Measurements from ENCODE around the gene KCNE5. TPM values are rescaled to one million over a fixed set of nuclear protein-coding genes. Genes with fewer than 3 reads are reported as not detected.
"Not testable (repeated sequence)": the region's sequence is repeated elsewhere in the genome, so short reads cannot be mapped to it uniquely, and the experiment has no call there.

Gene KCNE5, protein sequence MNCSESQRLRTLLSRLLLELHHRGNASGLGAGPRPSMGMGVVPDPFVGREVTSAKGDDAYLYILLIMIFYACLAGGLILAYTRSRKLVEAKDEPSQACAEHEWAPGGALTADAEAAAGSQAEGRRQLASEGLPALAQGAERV
- total RNA-seq, result 1 to 10 TPM in 2 of 4 donors, under 1 TPM in 2; 0.27 to 2.3 (median 1.2) TPM

DNA sequence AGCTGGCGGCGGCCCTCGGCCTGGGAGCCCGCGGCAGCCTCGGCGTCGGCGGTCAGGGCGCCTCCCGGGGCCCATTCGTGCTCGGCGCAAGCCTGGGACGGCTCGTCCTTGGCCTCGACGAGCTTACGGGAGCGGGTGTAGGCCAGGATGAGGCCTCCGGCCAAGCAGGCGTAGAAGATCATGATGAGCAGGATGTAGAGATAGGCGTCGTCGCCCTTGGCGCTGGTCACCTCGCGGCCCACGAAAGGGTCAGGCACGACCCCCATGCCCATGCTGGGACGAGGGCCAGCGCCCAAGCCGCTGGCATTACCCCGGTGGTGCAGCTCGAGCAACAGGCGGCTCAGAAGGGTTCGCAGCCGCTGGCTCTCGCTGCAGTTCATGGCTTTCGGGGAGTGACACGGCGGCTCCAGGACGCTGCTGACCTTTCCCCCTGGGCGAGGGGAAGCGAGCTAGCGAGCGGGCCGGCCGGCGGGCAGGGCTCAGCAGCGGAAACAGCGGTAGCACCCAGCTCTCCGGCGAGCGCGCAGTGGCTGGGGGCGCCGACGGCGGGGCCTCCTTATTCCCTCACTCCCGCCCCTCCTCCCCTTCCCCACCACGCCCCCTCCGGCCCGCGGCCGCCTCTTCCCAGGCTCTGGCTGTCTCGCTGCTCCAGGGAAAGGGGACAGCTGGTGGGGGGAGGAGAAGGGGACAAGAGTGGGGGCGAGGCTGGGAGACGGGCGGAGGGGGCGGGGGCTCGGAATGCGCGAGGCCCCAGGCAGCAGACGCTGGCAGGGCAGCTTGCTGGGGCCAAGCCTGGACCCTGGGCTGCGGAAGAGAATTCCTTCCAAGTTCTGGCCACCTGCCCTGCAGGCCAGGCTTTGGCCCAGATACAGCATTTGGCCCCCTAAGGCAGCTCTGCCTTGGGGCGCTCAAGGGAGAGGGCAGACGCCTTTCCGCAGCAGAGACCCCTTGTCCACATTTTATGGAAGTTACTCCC lies at the start of gene KCNE5:
Gene KCNE5, minus strand, starts transcription at position 532 of the 976 bp plus-strand sequence. Its CDS starts 152 bp downstream, at position 380.
- Histone ChIP-seq H3K4me3 (peak within 1 kb of the TSS in 1 of 4 donors; percentile 27), H3K9me3 (no peaks in the 10 kb centered on the region), H3K27me3 (no peaks in the 10 kb centered on the region), H3K36me3 (no peaks in the 10 kb centered on the region), H3K27ac (no peak within 1 kb of the TSS), H3K4me1 (no peaks in the 10 kb centered on the region)
- no peak for TF ChIP-seq POLR2A (IDR thresholded peaks at IDR 0.05)
- TF ChIP-seq, protein P1, sequence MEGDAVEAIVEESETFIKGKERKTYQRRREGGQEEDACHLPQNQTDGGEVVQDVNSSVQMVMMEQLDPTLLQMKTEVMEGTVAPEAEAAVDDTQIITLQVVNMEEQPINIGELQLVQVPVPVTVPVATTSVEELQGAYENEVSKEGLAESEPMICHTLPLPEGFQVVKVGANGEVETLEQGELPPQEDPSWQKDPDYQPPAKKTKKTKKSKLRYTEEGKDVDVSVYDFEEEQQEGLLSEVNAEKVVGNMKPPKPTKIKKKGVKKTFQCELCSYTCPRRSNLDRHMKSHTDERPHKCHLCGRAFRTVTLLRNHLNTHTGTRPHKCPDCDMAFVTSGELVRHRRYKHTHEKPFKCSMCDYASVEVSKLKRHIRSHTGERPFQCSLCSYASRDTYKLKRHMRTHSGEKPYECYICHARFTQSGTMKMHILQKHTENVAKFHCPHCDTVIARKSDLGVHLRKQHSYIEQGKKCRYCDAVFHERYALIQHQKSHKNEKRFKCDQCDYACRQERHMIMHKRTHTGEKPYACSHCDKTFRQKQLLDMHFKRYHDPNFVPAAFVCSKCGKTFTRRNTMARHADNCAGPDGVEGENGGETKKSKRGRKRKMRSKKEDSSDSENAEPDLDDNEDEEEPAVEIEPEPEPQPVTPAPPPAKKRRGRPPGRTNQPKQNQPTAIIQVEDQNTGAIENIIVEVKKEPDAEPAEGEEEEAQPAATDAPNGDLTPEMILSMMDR (IDR thresholded peaks at IDR 0.05 in 4 of 5, conservative IDR thresholded peaks at IDR 0.05 in 1 of 5), result no peak
- intact Hi-C loops (cut with DNase I; ENCODE audit: low total_unique reads) (no loop called here), in situ Hi-C loops (cut with MboI; ENCODE audit: low sequenced_read_pairs in 4 of 4) (loop anchor here in 1 of 4 donors (25.0 kb wide), 1 partner anchor 138 kb away; the partner anchor contains the start of gene GUCY2F)
- ATAC-seq (no peak), DNase-seq (no peak)

DNA sequence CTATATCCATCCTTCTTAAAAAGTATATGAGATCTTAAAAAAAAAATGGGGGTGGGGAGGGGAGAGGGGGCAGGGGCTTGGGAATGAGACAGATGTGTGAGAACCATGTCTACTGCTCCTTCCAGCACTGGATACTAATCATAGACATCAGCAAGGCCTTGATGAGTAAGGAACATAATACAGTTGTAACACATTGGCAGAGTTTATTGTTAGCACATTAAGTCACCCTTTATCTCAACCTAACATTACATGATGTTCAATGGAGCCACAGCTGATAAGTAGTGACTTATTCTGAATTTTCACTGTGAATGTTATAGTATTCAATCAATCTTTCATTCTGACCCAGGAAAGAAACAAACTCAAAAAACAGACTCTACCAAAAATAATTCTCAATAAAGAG lies 47.3 kb upstream of the KCNE5 start:
- in situ Hi-C loops (cut with MboI; ENCODE audit: low sequenced_read_pairs in 4 of 4) (no loop called here), intact Hi-C loops (cut with DNase I; ENCODE audit: low total_unique reads) (no loop called here)
- Histone ChIP-seq H3K27ac (no peak overlapping the region), H3K9me3 (no peaks in the 10 kb centered on the region), H3K4me1 (no peaks in the 10 kb centered on the region), H3K4me3 (no peak overlapping the region), H3K27me3 (no peaks in the 10 kb centered on the region), H3K36me3 (peaks cover 0 to 22% of the 10 kb centered on the region in 2 donors)
- TF ChIP-seq, protein P1 (IDR thresholded peaks at IDR 0.05 in 4 of 5, conservative IDR thresholded peaks at IDR 0.05 in 1 of 5), result no peak
- TF ChIP-seq POLR2A (IDR thresholded peaks at IDR 0.05), result no peak
- ATAC-seq (no peak), DNase-seq (no peak)

DNA sequence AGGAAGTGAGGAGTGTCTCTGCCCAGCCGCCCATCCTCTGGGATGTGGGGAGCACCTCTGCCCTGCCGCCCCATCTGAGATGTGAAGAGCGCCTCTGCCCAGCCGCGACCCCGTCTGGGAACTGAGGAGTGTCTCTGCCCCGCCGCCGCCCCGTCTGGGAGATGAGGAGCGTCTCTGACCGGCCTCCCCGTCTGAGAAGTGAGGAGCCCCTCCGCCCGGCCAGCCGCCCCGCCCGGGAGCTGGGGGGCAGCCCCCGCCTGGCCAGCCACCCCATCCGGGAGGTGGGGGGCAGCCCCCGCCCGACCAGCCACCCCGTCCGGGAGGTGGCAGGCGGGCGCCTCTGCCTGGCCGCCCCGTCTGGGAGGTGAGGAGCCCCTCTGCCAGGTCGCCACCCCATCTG lies 46.2 kb upstream of the KCNE5 start:
- H3K36me3 ChIP-seq, result peaks cover 0 to 22% of the 10 kb centered on the region in 2 donors

DNA sequence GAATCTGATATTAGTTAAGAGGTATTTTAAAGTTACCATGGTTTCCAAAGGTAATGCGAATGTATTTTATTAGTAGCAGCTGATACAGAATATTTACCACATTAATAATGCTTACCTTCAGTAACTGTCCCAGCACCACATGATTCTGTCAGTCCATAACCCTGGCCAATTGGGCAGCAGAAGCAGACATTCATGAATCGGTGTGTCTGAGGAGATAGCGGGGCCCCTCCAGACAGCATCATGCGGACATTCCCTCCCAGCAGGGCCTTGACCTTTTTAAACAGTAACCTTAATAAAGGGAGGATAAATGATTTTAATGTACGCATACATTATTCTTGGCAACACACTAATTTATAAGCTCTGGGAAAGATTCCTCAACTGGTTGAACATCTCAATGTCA lies 43.0 kb upstream of the KCNE5 start:
- Histone ChIP-seq H3K36me3 (peaks cover 0 to 16% of the 10 kb centered on the region in 2 donors), H3K4me3 (no peak overlapping the region), H3K9me3 (no peaks in the 10 kb centered on the region), H3K27ac (no peak overlapping the region), H3K4me1 (no peaks in the 10 kb centered on the region), H3K27me3 (no peaks in the 10 kb centered on the region)
- no peak for DNase-seq
- intact Hi-C loops (cut with DNase I; ENCODE audit: low total_unique reads), result no loop called here
- no peak for ATAC-seq
- in situ Hi-C loops (cut with MboI; ENCODE audit: low sequenced_read_pairs in 4 of 4), result no loop called here
- TF ChIP-seq, protein P1 (IDR thresholded peaks at IDR 0.05 in 4 of 5, conservative IDR thresholded peaks at IDR 0.05 in 1 of 5), result no peak
- TF ChIP-seq POLR2A (IDR thresholded peaks at IDR 0.05), result no peak

More for the DNA sequence above, 46.2 kb upstream of the KCNE5 start:
- ATAC-seq; H3K27me3 ChIP-seq; intact Hi-C loops (cut with DNase I; ENCODE audit: low total_unique reads); DNase-seq; H3K9me3 ChIP-seq; H3K4me1 ChIP-seq; in situ Hi-C loops (cut with MboI; ENCODE audit: low sequenced_read_pairs in 4 of 4); H3K27ac ChIP-seq; H3K4me3 ChIP-seq: not testable (repeated sequence)

Measured in gastrocnemius medialis (tissue), 4 donors.